CD14-positive monocyte (primary cell): Measurements from ENCODE around the gene SLC6A7. TPM values are rescaled to one million over a fixed set of nuclear protein-coding genes. Genes with fewer than 3 reads are reported as not detected.

Experiments
- DNase-seq, 3 donors: peaks; one replicate each; pipeline ENCODE4 v3.0.0-alpha.2; 2011 to 2022
- H2AFZ ChIP-seq: 2 replicates; pipeline ENCODE4 v1.6.0; 2012; ENCODE audit warnings: mild to moderate bottlenecking, low read depth, low read length, inconsistent platforms; ENCODE audit not compliant: insufficient read depth, poor library complexity, severe bottlenecking
- H3K27ac ChIP-seq, 2 donors: 1 replicate in 1 of 2; 2 replicates in 1 of 2; pipeline ENCODE4 v1.5.1; 2012 to 2013; ENCODE audit warnings: low read length in 2 of 2, control low read depth in 1 of 2, inconsistent platforms in 1 of 2, low read depth in 1 of 2, mild to moderate bottlenecking in 1 of 2
- H3K27me3 ChIP-seq, 2 donors: one replicate each; pipeline versions ENCODE4 v1.6.0 to v1.6.1; 2011 to 2013; ENCODE audit warnings: low read length in 2 of 2; ENCODE audit not compliant: control insufficient read depth in 2 of 2, insufficient read depth in 2 of 2
- H3K36me3 ChIP-seq, 2 donors: replicated peaks in 1 of 2; 1 replicate in 1 of 2; 2 replicates in 1 of 2; pipeline versions ENCODE4 v1.5.1 to v1.6.1; 2012 to 2013; ENCODE audit warnings: low read length in 2 of 2, control low read depth in 1 of 2, inconsistent platforms in 1 of 2, mild to moderate bottlenecking in 1 of 2; ENCODE audit not compliant: insufficient read depth in 2 of 2, control insufficient read depth in 1 of 2
- H3K4me1 ChIP-seq, 2 donors: 1 replicate in 1 of 2; 2 replicates in 1 of 2; pipeline versions ENCODE4 v1.5.1 to v1.6.1; 2012 to 2013; ENCODE audit warnings: low read length in 2 of 2, control low read depth in 1 of 2, inconsistent platforms in 1 of 2, mild to moderate bottlenecking in 1 of 2, moderate library complexity in 1 of 2; ENCODE audit not compliant: insufficient read depth in 2 of 2, control insufficient read depth in 1 of 2
- H3K4me2 ChIP-seq: replicated peaks from 2 replicates; pipeline ENCODE3; 2012; ENCODE audit warnings: low read length, moderate library complexity, mild to moderate bottlenecking; ENCODE audit not compliant: poor library complexity, severe bottlenecking; ENCODE audit errors: extremely low read depth
- H3K4me3 ChIP-seq, 3 experiments: fragments of 200-600 bp in 1 of 3; sonication (generic) in 1 of 3; replicated peaks in 1 of 3; 1 replicate in 2 of 3; 2 replicates in 1 of 3; pipeline ENCODE4 v1.5.1; 2011 to 2013; ENCODE audit warnings: low read length in 3 of 3, mild to moderate bottlenecking in 3 of 3, control low read depth in 2 of 3, low read depth in 2 of 3, inconsistent platforms in 1 of 3, moderate library complexity in 1 of 3
- H3K79me2 ChIP-seq: 2 replicates; pipeline ENCODE4 v1.6.0; 2012; ENCODE audit warnings: mild to moderate bottlenecking, control low read depth, inconsistent platforms, low read length, moderate library complexity; ENCODE audit not compliant: insufficient read depth
- H3K9ac ChIP-seq: 2 replicates; pipeline ENCODE4 v1.6.0; 2017; ENCODE audit warnings: low read length, mild to moderate bottlenecking; ENCODE audit not compliant: insufficient read depth, poor library complexity, severe bottlenecking
- H3K9me3 ChIP-seq, 2 donors: replicated peaks in 1 of 2; 1 replicate in 1 of 2; 2 replicates in 1 of 2; pipeline versions ENCODE4 v1.5.1 to v1.6.1; 2012 to 2013; ENCODE audit warnings: low read length in 2 of 2, control low read depth in 1 of 2; ENCODE audit not compliant: control insufficient read depth in 1 of 2, insufficient read depth in 1 of 2
- H4K20me1 ChIP-seq: 2 replicates; pipeline ENCODE4 v1.6.0; 2012; ENCODE audit warnings: mild to moderate bottlenecking, low read length, control low read depth, moderate library complexity; ENCODE audit not compliant: insufficient read depth
- H3K27ac Mint-ChIP-seq, 7 donors: one replicate each; pipeline ENCODE4 v1.8.0; 2020; ENCODE audit warnings: mild to moderate bottlenecking in 7 of 7, mixed read lengths in 7 of 7, moderate library complexity in 6 of 7, inconsistent platforms in 2 of 7
- H3K27me3 Mint-ChIP-seq, 3 donors: one replicate each; pipeline ENCODE4 v1.8.0; 2021 to 2022; ENCODE audit warnings: low read depth in 3 of 3, mild to moderate bottlenecking in 3 of 3, mixed read lengths in 3 of 3, moderate library complexity in 3 of 3, inconsistent platforms in 1 of 3
- H3K36me3 Mint-ChIP-seq, 2 donors: one replicate each; pipeline ENCODE4 v1.8.0; 2020; ENCODE audit warnings: mixed read lengths in 2 of 2, inconsistent platforms in 1 of 2, mild to moderate bottlenecking in 1 of 2
- H3K4me1 Mint-ChIP-seq: one replicate; pipeline ENCODE4 v1.8.0; 2020; ENCODE audit warnings: mild to moderate bottlenecking, mixed read lengths
- H3K4me3 Mint-ChIP-seq, 2 donors: one replicate each; pipeline ENCODE4 v1.8.0; 2020; ENCODE audit warnings: mild to moderate bottlenecking in 2 of 2, mixed read lengths in 2 of 2, moderate library complexity in 1 of 2
- H3K9me3 Mint-ChIP-seq, 7 donors: one replicate each; pipeline ENCODE4 v1.8.0; 2020 to 2022; ENCODE audit warnings: mixed read lengths in 7 of 7, mild to moderate bottlenecking in 6 of 7, moderate library complexity in 6 of 7, inconsistent platforms in 2 of 7
- WGBS: methylation state at CpG from one replicate; pipeline ENCODE4 v1.1.5; 2013; ENCODE audit warnings: missing lambda C conversion rate; ENCODE audit not compliant: insufficient coverage; 5-methylcytosine and 5-hydroxymethylcytosine counted together
- intact Hi-C, 2 donors: fragments of 100-400 bp; cut with micrococcal nuclease; formaldehyde crosslinking; loops; one replicate each; pipeline versions ENCODE4 v1.15.0 to v1.15.1; 2023
- polyA plus RNA-seq, 3 donors: library from polyadenylated mRNA; depleted of rRNA in 1 of 3; unstranded in 2 of 3; stranded (reverse) in 1 of 3; fragments of 300-500 nt in 2 of 3; fragments of >200 nt in 1 of 3; fragmentation: Illumina TruSeq in 2 of 3; gene quantifications; 1 replicate in 2 of 3; 2 replicates in 1 of 3; pipeline ENCODE4 v1.2.3, GENCODE V29; 2012 to 2021
- TF ChIP-seq, protein P1 (sequence below): fragments of 200-600 bp; IDR thresholded peaks from one replicate; pipeline ENCODE4 v1.8.0; 2022; ENCODE audit warnings: antibody characterized with exemption, mild to moderate bottlenecking

SLC6A7 gene
- polyA plus RNA-seq, 3 donors: 0.07 TPM; not detected in 2

GRCh38 chr5:150248946-150249345, 59.1 kb downstream of the SLC6A7 start:
- 100% methylated on average over 3 of the region's 3 CpGs for WGBS
- no peak overlapping the region for H3K27ac Mint-ChIP-seq
- no peaks in the 10 kb centered on the region for H3K36me3 ChIP-seq

DNA sequence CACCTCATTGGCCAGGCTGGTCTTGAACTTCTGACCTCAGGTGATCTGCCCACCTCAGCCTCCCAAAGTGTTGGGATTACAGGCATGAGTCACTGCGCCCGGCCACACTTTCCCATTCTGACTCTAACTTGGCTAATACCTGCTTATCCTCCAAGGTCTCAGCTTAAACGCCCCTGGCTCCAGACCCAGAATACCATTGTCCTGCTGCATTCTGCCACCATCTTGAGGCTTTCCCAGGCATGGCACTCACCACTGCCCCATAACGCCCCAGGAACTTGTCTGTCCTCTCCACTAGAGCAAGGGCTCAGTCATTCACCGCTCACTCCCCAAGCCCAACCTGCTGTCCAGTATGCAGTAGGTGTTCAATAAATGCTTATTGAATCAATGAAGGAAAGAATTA, 59.9 kb downstream of the SLC6A7 start:
- Mint-ChIP-seq H3K36me3 (no peaks in the 10 kb centered on the region), H3K4me1 (no peaks in the 10 kb centered on the region), H3K4me3 (no peak overlapping the region), H3K9me3 (no peaks in the 10 kb centered on the region), H3K27ac (no peak overlapping the region), H3K27me3 (peaks cover 2 to 7% (median 3%) of the 10 kb centered on the region in 3 donors)
- WGBS: 100% methylated on average over 4 of the region's 5 CpGs
- no peak overlapping the region for H3K4me2 ChIP-seq
- H3K36me3 ChIP-seq: no peaks in the 10 kb centered on the region
- no peak overlapping the region for H2AFZ ChIP-seq
- no peaks in the 10 kb centered on the region for H4K20me1 ChIP-seq
- H3K4me1 ChIP-seq: no peaks in the 10 kb centered on the region
- no peaks in the 10 kb centered on the region for H3K27me3 ChIP-seq
- intact Hi-C loops: no loop called here
- H3K4me3 ChIP-seq: no peak overlapping the region
- TF ChIP-seq, protein P1, sequence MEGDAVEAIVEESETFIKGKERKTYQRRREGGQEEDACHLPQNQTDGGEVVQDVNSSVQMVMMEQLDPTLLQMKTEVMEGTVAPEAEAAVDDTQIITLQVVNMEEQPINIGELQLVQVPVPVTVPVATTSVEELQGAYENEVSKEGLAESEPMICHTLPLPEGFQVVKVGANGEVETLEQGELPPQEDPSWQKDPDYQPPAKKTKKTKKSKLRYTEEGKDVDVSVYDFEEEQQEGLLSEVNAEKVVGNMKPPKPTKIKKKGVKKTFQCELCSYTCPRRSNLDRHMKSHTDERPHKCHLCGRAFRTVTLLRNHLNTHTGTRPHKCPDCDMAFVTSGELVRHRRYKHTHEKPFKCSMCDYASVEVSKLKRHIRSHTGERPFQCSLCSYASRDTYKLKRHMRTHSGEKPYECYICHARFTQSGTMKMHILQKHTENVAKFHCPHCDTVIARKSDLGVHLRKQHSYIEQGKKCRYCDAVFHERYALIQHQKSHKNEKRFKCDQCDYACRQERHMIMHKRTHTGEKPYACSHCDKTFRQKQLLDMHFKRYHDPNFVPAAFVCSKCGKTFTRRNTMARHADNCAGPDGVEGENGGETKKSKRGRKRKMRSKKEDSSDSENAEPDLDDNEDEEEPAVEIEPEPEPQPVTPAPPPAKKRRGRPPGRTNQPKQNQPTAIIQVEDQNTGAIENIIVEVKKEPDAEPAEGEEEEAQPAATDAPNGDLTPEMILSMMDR: no peak
- DNase-seq: no peak
- no peak overlapping the region for H3K27ac ChIP-seq
- H3K9ac ChIP-seq: no peak overlapping the region
- no peaks in the 10 kb centered on the region for H3K79me2 ChIP-seq
- no peaks in the 10 kb centered on the region for H3K9me3 ChIP-seq

More at GRCh38 chr5:150248946-150249345, 59.1 kb downstream of the SLC6A7 start:
- H3K9ac ChIP-seq: no peak overlapping the region
- no peaks in the 10 kb centered on the region for H4K20me1 ChIP-seq
- Mint-ChIP-seq H3K36me3 (no peaks in the 10 kb centered on the region), H3K9me3 (no peaks in the 10 kb centered on the region), H3K4me1 (no peaks in the 10 kb centered on the region), H3K27me3 (peaks cover 2 to 7% (median 3%) of the 10 kb centered on the region in 3 donors), H3K4me3 (no peak overlapping the region)
- no peak overlapping the region for H3K27ac ChIP-seq
- no peaks in the 10 kb centered on the region for H3K4me1 ChIP-seq
- no peak for DNase-seq
- no peak overlapping the region for H3K4me3 ChIP-seq
- H2AFZ ChIP-seq: no peak overlapping the region
- no peaks in the 10 kb centered on the region for H3K79me2 ChIP-seq
- intact Hi-C loops: no loop called here
- no peak overlapping the region for H3K4me2 ChIP-seq
- no peaks in the 10 kb centered on the region for H3K27me3 ChIP-seq
- TF ChIP-seq, protein P1: no peak
- no peaks in the 10 kb centered on the region for H3K9me3 ChIP-seq
